ENCODE data around the gene OR2V2. TPM values are rescaled to one million over a fixed set of nuclear protein-coding genes. Genes with fewer than 3 reads are reported as not detected.

Gene OR2V2
- total and polyA plus RNA-seq, 10 of the 15 experiments (the other 5 are each of a cell fraction or from before 2014, with no cell fraction given), result 0.26 TPM; not detected in 9

DNA sequence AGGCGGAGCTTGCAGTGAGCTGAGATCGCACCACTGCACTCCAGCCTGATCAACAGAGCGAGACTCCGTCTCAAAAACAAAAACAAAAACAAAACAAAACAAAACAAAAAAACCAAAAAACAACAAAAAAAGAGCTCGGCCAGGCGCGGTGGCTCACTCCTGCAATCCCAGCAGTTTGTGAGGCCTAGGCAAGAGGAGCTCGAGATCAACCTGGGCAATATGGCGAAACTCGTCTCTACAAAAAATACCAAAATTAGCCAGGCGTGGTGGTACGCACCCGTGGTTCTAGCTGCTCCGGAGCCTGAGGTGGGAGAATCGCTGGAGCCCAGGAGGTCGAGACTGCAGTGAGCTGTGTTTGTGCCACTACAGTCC is 37.4 kb downstream of the OR2V2 start:
- TF ChIP-seq, protein P1, sequence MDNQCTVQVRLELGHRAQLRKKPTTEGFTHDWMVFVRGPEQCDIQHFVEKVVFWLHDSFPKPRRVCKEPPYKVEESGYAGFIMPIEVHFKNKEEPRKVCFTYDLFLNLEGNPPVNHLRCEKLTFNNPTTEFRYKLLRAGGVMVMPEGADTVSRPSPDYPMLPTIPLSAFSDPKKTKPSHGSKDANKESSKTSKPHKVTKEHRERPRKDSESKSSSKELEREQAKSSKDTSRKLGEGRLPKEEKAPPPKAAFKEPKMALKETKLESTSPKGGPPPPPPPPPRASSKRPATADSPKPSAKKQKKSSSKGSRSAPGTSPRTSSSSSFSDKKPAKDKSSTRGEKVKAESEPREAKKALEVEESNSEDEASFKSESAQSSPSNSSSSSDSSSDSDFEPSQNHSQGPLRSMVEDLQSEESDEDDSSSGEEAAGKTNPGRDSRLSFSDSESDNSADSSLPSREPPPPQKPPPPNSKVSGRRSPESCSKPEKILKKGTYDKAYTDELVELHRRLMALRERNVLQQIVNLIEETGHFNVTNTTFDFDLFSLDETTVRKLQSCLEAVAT (IDR thresholded peaks at IDR 0.05), result peak; percentile 89
- TF ChIP-seq SMARCA5 (IDR thresholded peaks at IDR 0.05) (0 out of 2 replicates have a peak, but pooled peaks have one; percentile 16), NR2F1 (conservative IDR thresholded peaks at IDR 0.05) (no peak), ZNF207 (IDR thresholded peaks at IDR 0.05; ENCODE audit: borderline replicate concordance) (no peak)
- TF ChIP-seq, protein P2, sequence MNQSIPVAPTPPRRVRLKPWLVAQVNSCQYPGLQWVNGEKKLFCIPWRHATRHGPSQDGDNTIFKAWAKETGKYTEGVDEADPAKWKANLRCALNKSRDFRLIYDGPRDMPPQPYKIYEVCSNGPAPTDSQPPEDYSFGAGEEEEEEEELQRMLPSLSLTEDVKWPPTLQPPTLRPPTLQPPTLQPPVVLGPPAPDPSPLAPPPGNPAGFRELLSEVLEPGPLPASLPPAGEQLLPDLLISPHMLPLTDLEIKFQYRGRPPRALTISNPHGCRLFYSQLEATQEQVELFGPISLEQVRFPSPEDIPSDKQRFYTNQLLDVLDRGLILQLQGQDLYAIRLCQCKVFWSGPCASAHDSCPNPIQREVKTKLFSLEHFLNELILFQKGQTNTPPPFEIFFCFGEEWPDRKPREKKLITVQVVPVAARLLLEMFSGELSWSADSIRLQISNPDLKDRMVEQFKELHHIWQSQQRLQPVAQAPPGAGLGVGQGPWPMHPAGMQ (IDR thresholded peaks at IDR 0.05; ENCODE audit: borderline replicate concordance), result no peak
- TF ChIP-seq, protein P3, sequence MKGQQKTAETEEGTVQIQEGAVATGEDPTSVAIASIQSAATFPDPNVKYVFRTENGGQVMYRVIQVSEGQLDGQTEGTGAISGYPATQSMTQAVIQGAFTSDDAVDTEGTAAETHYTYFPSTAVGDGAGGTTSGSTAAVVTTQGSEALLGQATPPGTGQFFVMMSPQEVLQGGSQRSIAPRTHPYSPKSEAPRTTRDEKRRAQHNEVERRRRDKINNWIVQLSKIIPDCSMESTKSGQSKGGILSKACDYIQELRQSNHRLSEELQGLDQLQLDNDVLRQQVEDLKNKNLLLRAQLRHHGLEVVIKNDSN (IDR thresholded peaks at IDR 0.05; ENCODE audit: borderline replicate concordance, extremely low read length, insufficient read depth, low read depth, low read length), result no peak

More for the DNA sequence above, 37.4 kb downstream of the OR2V2 start:
- in situ Hi-C loops (cut with MboI), result loop anchor here (10.0 kb wide), 1 partner anchor 70 kb away; no protein-coding TSS in a partner anchor
- Histone ChIP-seq H3K9me3 (replicated peaks; ENCODE audit: control insufficient read depth, insufficient read depth, low read length) (no peaks in the 10 kb centered on the region), H3K27me3 (replicated peaks in 1 of 2; ENCODE audit: control insufficient read depth in 2 of 2, insufficient read depth in 2 of 2, low read length in 1 of 2) (no peaks in the 10 kb centered on the region), H3K27ac (ENCODE audit: control insufficient read depth, insufficient read depth) (no peak overlapping the region), H2AFZ (ENCODE audit: control insufficient read depth, low read depth, low read length) (peak overlapping the region; percentile 45), H3K36me3 (ENCODE audit: control insufficient read depth in 2 of 2, insufficient read depth in 2 of 2, low read length in 1 of 2) (no peaks in the 10 kb centered on the region), H3K4me2 (ENCODE audit: control insufficient read depth, insufficient read depth) (peak overlapping the region; percentile 68), H3K4me3 (peak overlapping the region; percentile 57), H4K20me1 (ENCODE audit: control insufficient read depth, insufficient read depth) (no peaks in the 10 kb centered on the region), H3K9ac (ENCODE audit: control insufficient read depth, insufficient read depth, low read length) (no peak overlapping the region), H3K4me1 (ENCODE audit: control insufficient read depth, insufficient read depth, low read length) (peaks cover 11% of the 10 kb centered on the region), H3K79me2 (ENCODE audit: control insufficient read depth, insufficient read depth, low read length) (no peaks in the 10 kb centered on the region)
- ChIA-PET RAD21 (ENCODE audit: unreplicated experiment) (interaction anchor here (0.9 to 2.2 kb wide), 16 partner anchors 8 to 380 kb away, joined by 3 to 17 read pairs (median 6); partner anchors contain the start of genes TRIM52 and TRIM7), CTCF (interaction anchor here (0.7 to 3.3 kb wide), 21 partner anchors 10 to 396 kb away, joined by 3 to 31 read pairs (median 5); partner anchors contain the start of genes RACK1, TRIM41 and TRIM7), POLR2A (interaction anchor here (0.5 to 2.9 kb wide), 13 partner anchors 8 to 390 kb away, joined by 3 to 13 read pairs (median 5); partner anchors contain the start of genes RACK1 and TRIM41), SMC1A (ENCODE audit: uncharacterized antibody, unreplicated experiment) (interaction anchor here (0.9 to 2.3 kb wide), 20 partner anchors 8 to 376 kb away, joined by 3 to 15 read pairs (median 4); no protein-coding TSS in a partner anchor)
- WGBS (ENCODE audit: insufficient coverage, insufficient replicate concordance, low lambda C conversion rate, missing lambda C conversion rate), result 94% methylated on average over 16 of the region's 16 CpGs
- no peak for FAIRE-seq
- no peak for ATAC-seq
- no peak for DNase-seq (ENCODE audit: low read depth, low spot score)
- BruUV-seq (replicated peaks), result no TSS peak
- intact Hi-C loops (cut with micrococcal nuclease; ENCODE audit: unreplicated experiment), result no loop called here
